ENCODE data around the gene CLDN10.
"Not testable (repeated sequence)": the region's sequence is repeated elsewhere in the genome, so short reads cannot be mapped to it uniquely, and the experiment has no call there.

Gene CLDN10, protein sequence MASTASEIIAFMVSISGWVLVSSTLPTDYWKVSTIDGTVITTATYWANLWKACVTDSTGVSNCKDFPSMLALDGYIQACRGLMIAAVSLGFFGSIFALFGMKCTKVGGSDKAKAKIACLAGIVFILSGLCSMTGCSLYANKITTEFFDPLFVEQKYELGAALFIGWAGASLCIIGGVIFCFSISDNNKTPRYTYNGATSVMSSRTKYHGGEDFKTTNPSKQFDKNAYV

DNA sequence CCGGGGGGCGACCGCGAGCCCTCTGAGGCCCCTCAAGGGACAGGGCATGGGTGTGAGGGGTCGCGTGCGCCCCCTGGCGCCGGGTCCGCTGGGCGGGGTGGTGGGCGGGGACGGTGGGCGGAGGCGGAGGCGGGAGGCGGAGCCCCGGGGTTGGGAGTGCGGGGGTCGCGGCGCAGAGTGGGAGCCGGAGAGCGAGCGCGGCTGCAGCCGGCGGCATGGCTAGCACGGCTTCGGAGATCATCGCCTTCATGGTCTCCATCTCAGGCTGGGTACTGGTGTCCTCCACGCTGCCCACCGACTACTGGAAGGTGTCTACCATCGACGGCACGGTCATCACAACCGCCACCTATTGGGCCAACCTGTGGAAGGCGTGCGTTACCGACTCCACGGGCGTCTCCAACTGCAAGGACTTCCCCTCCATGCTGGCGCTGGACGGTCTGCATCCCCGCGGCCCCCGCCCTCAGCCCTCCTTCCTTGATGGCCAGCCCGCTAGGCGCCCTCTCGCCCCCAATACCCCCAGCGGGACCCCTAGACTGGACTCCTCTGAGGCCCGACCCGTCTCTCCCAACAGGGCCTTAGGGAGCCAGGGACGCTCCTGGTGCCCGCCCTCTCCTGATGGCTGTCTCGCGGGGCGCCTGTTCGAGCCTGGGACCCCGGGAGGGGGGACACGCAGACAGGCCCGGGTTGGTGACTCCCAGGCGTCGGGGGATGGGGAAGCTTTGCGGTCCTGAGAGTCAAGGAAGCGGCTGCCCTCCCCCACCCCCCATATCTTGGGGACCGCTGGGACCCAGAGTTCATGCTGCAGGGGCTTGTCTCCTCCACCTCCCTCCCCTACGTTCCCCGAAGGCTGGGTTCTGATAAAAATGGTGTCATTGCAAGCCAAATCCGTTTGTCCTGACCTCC lies at the start of gene CLDN10:
Gene CLDN10 (plus strand): TSS at position 182 of the 903 bp plus-strand sequence. CDS start 34 bp downstream, at position 216.
- peak in 1 of 2 donors; percentile 18 for DNase-seq

GRCh38 chr13:95503662-95504061 lies 48.9 kb upstream of the CLDN10 start:
- DNase-seq = no peak

- no peak for DNase-seq
Observed at GRCh38 chr13:95505265-95505664, 47.3 kb upstream of the CLDN10 start.

DNA sequence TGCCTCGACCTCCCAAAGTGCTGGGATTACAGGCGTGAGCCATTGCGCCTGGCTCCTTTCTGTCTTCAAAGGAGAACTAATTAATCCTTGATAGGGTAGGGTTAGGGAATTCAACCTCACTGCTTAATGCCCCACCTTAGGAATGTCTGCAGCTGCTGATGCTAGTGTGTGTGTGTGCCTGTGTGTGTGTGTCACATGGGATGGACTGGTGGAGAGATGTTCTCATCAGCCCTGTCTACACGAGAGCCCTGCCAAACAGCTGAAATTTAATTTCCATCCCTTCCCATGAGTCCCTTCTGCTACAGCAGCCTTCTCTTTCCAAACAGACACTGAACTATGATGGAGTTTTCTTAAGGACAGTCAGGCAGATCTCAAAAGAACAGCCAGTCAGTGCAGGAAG lies 46.5 kb upstream of the CLDN10 start:
- DNase-seq = no peak

DNA sequence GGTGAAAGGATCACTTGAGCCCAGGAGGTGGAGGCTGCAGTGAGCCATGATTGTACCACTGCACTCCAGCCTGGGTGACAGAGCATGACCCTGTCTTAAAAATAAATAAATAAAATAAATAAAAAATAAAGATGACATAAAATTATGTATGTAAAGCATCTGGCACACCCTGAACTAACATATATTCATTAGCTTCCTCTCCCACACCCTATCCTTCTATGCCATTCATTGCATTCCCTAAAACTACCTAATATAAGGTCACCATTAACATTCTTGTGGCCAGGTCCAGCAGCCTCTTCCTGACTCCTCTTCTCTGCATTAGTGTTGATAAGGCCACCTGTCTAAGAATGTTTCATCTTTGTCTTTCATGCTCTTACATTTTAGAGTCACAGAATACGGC lies 44.5 kb upstream of the CLDN10 start:
- DNase-seq = no peak

DNA sequence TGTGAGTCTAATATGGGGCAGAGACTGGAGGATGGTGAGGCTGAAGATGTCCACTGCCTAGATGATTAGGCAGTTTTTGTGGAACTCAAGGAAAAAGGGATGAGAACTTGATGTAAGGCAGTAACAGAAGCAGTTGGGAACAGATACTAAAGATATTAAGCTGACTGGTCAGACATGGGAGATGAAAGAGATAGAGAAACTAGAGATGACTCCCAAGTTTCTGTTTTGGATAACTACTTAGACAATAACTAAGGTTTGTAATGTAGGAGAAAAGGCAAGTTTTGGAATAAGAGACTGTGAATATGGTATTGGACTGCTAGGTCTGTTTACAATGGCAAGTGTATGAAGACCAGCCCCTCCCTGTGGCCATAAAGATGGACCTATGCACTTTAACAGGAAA lies 43.5 kb upstream of the CLDN10 start:
- no peak for DNase-seq

DNA sequence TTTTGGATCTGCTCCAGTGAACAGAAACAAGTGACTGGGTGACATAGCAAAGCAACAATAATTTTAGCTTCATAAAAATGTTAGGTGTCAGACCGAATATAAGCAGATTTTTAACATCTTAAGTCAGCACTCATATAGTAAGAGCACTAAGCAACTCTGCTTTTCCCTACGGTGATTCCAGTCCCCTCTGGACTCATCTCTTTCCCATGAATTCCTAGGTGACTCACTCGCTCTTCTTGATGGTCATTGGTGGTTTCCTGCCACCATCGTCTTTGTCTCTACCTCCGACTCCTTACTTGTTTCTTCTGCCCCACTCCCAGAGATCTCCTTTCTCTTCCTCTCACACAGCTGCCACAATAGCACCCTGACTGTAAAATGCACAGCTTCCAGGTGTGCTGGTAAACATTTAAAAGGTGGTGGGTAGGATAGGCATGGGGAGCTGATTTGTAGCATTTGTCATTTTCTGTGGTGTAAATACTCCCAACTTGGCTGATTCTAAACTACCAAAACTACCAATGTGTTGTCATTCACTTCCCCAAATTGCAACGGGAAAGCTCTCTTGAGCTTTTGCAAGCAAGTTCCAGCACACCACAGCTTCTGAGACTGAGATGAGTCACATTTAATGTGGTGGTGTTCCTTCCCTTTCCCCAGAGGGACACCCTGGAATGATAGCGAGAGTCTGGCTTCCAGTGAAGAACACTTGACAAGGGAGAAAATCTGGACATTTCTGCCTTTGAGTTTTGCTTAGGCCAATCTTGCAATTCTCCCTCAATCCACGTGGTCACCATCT lies 42.8 kb upstream of the CLDN10 start:
- DNase-seq = no peak

- no peak for DNase-seq
Observed at GRCh38 chr13:95510950-95511349, 41.6 kb upstream of the CLDN10 start.

DNA sequence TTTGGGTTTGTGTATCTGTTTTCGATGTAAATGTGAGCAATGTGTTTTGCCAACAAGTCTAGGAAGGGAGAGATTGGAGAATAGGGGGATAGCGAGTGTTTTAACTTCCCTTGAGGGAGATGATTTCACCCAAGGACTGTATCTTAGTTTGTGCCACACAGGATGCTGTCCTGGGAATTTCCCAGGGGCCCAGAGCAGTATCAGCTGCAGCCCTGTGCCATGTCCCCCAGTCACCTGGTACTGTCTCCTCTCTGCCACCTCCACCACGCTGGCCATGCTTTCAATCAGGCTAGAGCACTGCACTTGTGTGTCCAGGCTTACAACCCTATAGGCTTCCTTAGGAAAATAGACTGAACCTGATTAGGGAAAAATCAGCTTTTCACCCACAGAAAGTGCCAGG lies 40.1 kb upstream of the CLDN10 start:
- no peak for DNase-seq

- no peak for DNase-seq
Observed at GRCh38 chr13:95512957-95513356, 39.6 kb upstream of the CLDN10 start.

DNA sequence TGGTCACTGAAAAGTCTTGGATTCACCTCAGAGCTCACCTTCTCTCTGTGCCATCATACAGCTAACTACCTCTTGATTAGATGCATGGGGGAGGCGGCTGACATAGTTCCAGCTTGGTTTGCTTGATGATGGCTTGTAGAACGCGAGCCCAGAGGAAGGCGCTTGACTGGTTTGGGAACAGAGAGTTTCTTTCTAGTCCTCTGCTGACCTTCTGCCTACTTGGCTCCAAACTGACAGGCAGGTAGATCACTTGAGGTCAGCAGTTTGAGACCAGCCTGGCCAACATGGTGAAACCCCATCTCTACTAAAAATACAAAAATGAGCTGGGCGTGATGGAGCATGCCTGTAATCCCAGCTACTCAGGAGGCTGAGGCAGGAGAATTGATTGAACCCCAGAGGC lies 36.9 kb upstream of the CLDN10 start:
- not testable (repeated sequence) for DNase-seq

- no peak for DNase-seq
Observed at GRCh38 chr13:95516021-95516420, 36.5 kb upstream of the CLDN10 start.

DNA sequence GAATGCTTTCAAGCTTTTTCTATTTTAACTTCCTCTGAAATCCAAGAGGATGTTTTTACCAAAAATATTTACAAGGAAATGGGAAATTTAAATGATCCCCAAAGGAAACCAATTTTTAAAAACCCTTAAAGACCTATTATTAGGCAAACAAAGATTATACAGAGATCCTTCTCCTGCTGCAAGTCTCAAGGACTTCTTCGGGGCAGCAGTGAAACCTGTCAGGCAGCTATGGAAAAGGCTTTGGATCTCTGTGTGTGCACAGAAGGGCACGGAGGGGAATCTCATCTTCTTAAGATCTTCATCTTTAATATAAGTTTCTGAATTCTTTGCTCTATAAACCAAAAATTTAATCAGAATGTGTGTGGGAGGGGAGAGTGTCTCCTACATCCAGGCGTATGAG lies 36.0 kb upstream of the CLDN10 start:
- DNase-seq = no peak

GRCh38 chr13:95523598-95523997 lies 28.9 kb upstream of the CLDN10 start:
- no peak for DNase-seq

DNA sequence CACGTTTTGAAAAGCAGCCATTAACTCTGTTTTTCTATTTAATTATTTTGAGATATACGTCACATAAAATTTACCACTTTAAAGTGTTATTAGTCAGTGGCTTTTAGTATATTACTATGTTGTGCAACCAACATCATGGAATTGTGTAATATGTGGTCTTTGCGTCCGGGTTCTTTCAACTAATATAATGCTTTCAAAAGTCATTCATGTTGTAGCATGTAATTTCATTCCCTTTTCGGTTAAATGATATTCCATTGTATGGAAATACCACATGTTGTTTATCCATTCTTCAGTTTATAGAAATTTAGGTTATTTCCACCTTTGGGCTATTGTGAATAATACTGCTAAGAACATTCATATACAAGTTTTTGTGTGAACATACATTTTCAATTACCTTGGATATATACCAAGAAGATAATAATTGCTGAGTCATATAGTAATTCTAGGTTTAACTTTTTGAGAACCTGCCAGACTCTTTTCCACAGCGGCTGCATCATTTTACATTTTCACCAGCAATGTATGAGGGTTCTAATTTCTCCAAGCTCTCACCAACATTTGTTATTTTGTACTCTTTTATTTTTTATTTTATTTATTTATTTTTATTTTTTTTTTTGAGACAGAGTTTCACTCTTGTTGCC lies 28.1 kb upstream of the CLDN10 start:
- DNase-seq = no peak

- DNase-seq = no peak
Observed at GRCh38 chr13:95527955-95528354, 24.6 kb upstream of the CLDN10 start.

DNA sequence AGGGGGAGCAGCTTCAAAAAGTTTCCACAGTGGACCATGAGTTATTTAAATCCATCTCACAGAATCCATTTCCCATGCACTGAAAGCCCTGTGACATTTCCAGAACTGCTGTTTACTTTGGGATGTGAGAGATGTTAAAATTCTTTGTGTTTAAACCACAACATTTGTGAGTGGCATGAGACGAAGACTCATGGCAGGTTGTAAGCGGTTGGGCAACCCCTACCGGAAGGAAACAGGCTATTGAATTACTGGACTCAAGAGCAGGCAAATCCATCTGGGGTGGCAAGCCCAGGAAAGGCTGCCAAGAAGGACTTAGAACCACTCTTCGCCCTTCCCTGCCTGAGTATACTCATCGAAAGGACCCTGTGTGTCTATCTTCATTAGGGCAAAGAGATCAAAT lies 22.3 kb upstream of the CLDN10 start:
- DNase-seq = no peak

GRCh38 chr13:95533545-95534160 lies 18.9 kb upstream of the CLDN10 start:
- no peak for DNase-seq

- DNase-seq = no peak
Observed at GRCh38 chr13:95535243-95535642, 17.3 kb upstream of the CLDN10 start.

GRCh38 chr13:95536632-95537241 lies 15.8 kb upstream of the CLDN10 start:
- peak in 1 of 2 donors; percentile 39 for DNase-seq

DNA sequence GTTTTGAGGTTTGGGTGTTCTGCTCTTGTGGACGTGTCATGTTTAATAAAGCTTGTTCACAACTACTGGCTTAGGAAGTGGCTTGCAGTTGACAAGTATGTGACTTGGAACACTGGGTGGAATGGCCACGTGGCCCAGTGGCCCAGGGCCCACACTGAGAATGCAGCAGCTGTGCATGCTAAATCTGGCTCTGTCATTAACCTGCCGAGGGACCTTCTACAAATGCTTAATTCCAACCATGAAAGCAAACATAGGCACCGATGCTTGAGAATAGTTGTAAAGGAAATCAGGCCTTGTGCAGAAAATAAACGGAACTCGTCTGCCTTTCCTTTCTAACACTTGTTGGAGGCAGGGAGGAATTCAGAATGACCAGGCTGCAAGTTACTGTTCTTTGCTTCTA lies 11.6 kb upstream of the CLDN10 start:
- peak in 1 of 2 donors; percentile 39 for DNase-seq

DNA sequence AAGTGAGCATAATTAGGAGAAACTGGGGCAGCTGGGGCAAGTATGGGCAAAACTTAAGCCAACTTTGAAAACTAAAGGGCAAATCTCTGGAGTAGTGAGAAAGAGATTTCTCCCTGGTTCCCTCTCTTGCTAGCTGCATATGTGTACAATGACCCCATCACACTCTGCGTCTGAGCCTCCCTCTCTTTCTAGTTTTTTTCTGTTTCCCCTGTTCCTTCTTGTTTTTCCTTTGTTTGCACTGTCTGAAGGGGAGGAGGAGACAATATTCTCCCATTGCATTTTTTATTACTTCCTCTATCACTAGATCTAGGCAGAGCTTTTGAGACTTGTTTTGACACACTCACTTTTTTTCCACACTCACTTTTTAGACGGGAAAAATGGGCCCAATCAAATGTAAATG lies 11.2 kb upstream of the CLDN10 start:
- no peak for DNase-seq

Data from hippocampal formation (tissue), 2 donors.